HepG2 (cell line): ENCODE results near the gene FOSL2. TPM values are rescaled to one million over a fixed set of nuclear protein-coding genes. Genes with fewer than 3 reads are reported as not detected.

ENCODE experiments used
- ATAC-seq: fragments of 200-7000 bp; cut with Tn5 transposase; 3 replicates; pipeline ENCODE4 v1.9.1; 2020; ENCODE audit warnings: mild to moderate bottlenecking, moderate library complexity
- BruUV-seq: library from RNA; stranded (reverse); fragments of 400-500 nt; replicated peaks from 2 replicates; lab custom pipeline; 2021; lab: Mats Ljungman, UMichigan
- CTCF ChIA-PET: fragments of 300-600 bp; formaldehyde crosslinking; extraction: SDS; loops from one replicate; lab custom pipeline; 2021; ENCODE audit warnings: low total read pairs, inconsistent platforms, low intra/inter-chr PET ratio; lab: Yijun Ruan, JAX
- POLR2A ChIA-PET: fragments of 350-600 bp; sonication (Branson Sonifier 250); formaldehyde crosslinking; loops from one replicate; lab custom pipeline; 2020; ENCODE audit warnings: antibody characterized with exemption, inconsistent platforms; lab: Yijun Ruan, JAX
- DNase-seq: peaks from one replicate; pipeline ENCODE4 v3.0.0-alpha.2; 2015; ENCODE audit warnings: low spot score
- FAIRE-seq: peaks from 3 replicates; lab custom pipeline; 2011; peaks lifted over from hg19 to GRCh38; lab: Jason Lieb, UNC
- H2AFZ ChIP-seq: one replicate; pipeline ENCODE4 v1.6.1; 2011; ENCODE audit warnings: low read length, inconsistent platforms
- H3K27ac ChIP-seq: fragments of 300-600 bp; 3 replicates; pipeline ENCODE4 v1.8.0; 2011; ENCODE audit warnings: mixed run types, mild to moderate bottlenecking, mixed read lengths, low read length, inconsistent platforms; ENCODE audit not compliant: insufficient read depth; ENCODE audit errors: extremely low read length
- H3K27me3 ChIP-seq, 2 experiments: fragments of 200-600 bp in 1 of 2; 2 replicates in 1 of 2; 3 replicates in 1 of 2; pipeline versions ENCODE4 v1.6.0 to v1.8.0; 2011; ENCODE audit warnings: low read length in 2 of 2, mild to moderate bottlenecking in 2 of 2, moderate library complexity in 2 of 2, inconsistent platforms in 1 of 2; ENCODE audit not compliant: insufficient read depth in 2 of 2, control insufficient read depth in 1 of 2
- H3K36me3 ChIP-seq, 2 experiments: fragments of 200-600 bp in 1 of 2; replicated peaks in 1 of 2; 2 replicates in 1 of 2; 3 replicates in 1 of 2; pipeline versions ENCODE4 v1.5.1 to v1.8.0; 2011; ENCODE audit warnings: low read length in 2 of 2, inconsistent platforms in 1 of 2; ENCODE audit not compliant: insufficient read depth in 2 of 2, control insufficient read depth in 1 of 2
- H3K4me1 ChIP-seq: 2 replicates; pipeline ENCODE4 v1.5.1; 2012; ENCODE audit warnings: low read length, inconsistent platforms; ENCODE audit not compliant: insufficient read depth
- H3K4me2 ChIP-seq: 2 replicates; pipeline ENCODE4 v1.6.0; 2011; ENCODE audit warnings: low read depth, low read length, inconsistent platforms
- H3K4me3 ChIP-seq, 3 experiments: fragments of 200-600 bp in 1 of 3; sonication (generic), shearing (Covaris generic) in 1 of 3; replicated peaks in 1 of 3; 2 replicates each; pipeline ENCODE4 v1.5.1; 2011 to 2016; ENCODE audit warnings: low read length in 3 of 3, inconsistent platforms in 2 of 3, low read depth in 2 of 3, mild to moderate bottlenecking in 2 of 3, control low read depth in 1 of 3, mixed read lengths in 1 of 3; ENCODE audit not compliant: insufficient read depth in 1 of 3
- H3K79me2 ChIP-seq: one replicate; pipeline ENCODE4 v1.6.1; 2011; ENCODE audit warnings: low read length, inconsistent platforms; ENCODE audit not compliant: insufficient read depth
- H3K9ac ChIP-seq: 2 replicates; pipeline ENCODE4 v1.6.0; 2011; ENCODE audit warnings: mild to moderate bottlenecking, low read depth, low read length, inconsistent platforms; ENCODE audit not compliant: insufficient read depth
- H3K9me3 ChIP-seq: 2 replicates; pipeline ENCODE4 v1.5.1; 2012; ENCODE audit warnings: mild to moderate bottlenecking, low read length
- H4K20me1 ChIP-seq: 2 replicates; pipeline ENCODE4 v1.6.0; 2011; ENCODE audit warnings: inconsistent platforms, mild to moderate bottlenecking, low read length, moderate library complexity; ENCODE audit not compliant: insufficient read depth
- BCL6 ChIP-seq: IDR thresholded peaks from 2 replicates; pipeline ENCODE4 v1.6.1; 2016; ENCODE audit warnings: missing genetic modification reagents, missing compliant biosample characterization
- FOXA3 ChIP-seq: IDR thresholded peaks from 2 replicates; pipeline ENCODE4 v1.6.1; 2016; ENCODE audit warnings: missing genetic modification reagents, missing compliant biosample characterization
- HOXA3 ChIP-seq: sonication (generic); formaldehyde crosslinking; IDR thresholded peaks from 2 replicates; pipeline ENCODE4 v1.5.0; 2020; ENCODE audit warnings: missing genetic modification reagents
- MXI1 ChIP-seq: IDR thresholded peaks from 3 replicates; pipeline ENCODE4 v1.6.1; 2012; ENCODE audit warnings: low read depth, low read length, inconsistent platforms, borderline replicate concordance
- NR2F2 ChIP-seq: IDR thresholded peaks from 2 replicates; pipeline ENCODE4 v1.6.1; 2012; ENCODE audit warnings: low read depth, inconsistent platforms, borderline replicate concordance
- PAF1 ChIP-seq: IDR thresholded peaks from 2 replicates; pipeline ENCODE4 v1.6.1; 2016; ENCODE audit warnings: missing genetic modification reagents, missing compliant biosample characterization
- ZNF143 ChIP-seq: sonication (generic); formaldehyde crosslinking; IDR thresholded peaks from 2 replicates; pipeline ENCODE4 v1.4.0; 2020; ENCODE audit warnings: missing genetic modification reagents
- ZNF33A ChIP-seq: sonication (generic); formaldehyde crosslinking; IDR thresholded peaks from 2 replicates; pipeline ENCODE4 v1.5.1; 2020; ENCODE audit warnings: missing genetic modification reagents, mild to moderate bottlenecking, moderate library complexity, borderline replicate concordance
- ZNF780A ChIP-seq: sonication (generic); formaldehyde crosslinking; IDR thresholded peaks from 2 replicates; pipeline ENCODE4 v1.8.0; 2022; ENCODE audit warnings: mild to moderate bottlenecking, missing genetic modification reagents, moderate library complexity
- WGBS: methylation state at CpG from one replicate; pipeline ENCODE4 v1.1.6; 2017; ENCODE audit warnings: low lambda C conversion rate; 5-methylcytosine and 5-hydroxymethylcytosine counted together
- in situ Hi-C: cut with HindIII; loops from 2 replicates; pipeline ENCODE4 v1.10.0; 2017; ENCODE audit warnings: low pct_unique_long_range_greater_than_20kb; ENCODE audit not compliant: extremely low pct_ligation_motif_present
- intact Hi-C: fragments of 100-400 bp; cut with micrococcal nuclease; formaldehyde crosslinking; loops from one replicate; pipeline ENCODE4 v1.10.0; 2022; ENCODE audit not compliant: unreplicated experiment
- polyA plus RNA-seq, 8 experiments: library from polyadenylated mRNA; depleted of rRNA in 3 of 8; stranded (reverse) in 7 of 8; unstranded in 1 of 8; fragments of >200 nt; fragmentation: Illumina TruSeq in 4 of 8; extraction: Trizol in 4 of 8; gene quantifications; 2 replicates each; pipeline versions ENCODE4 v1.2.1 to v1.2.3, GENCODE V29; 2011 to 2016; ENCODE audit warnings: low read depth in 4 of 8, missing spikeins in 1 of 8, mixed read lengths in 1 of 8; ENCODE audit not compliant: insufficient read depth in 1 of 8
- total RNA-seq, 5 experiments: library from RNA; depleted of rRNA; stranded (reverse); fragments of >200 nt; fragmentation: Illumina TruSeq; extraction: Trizol; gene quantifications; 2 replicates each; pipeline ENCODE4 v1.2.3, GENCODE V29; 2016; ENCODE audit warnings: low read depth in 1 of 5
- TF ChIP-seq, protein P1 (sequence below): sonication (generic); formaldehyde crosslinking; IDR thresholded peaks from 2 replicates; pipeline ENCODE4 v1.4.0; 2020; ENCODE audit warnings: missing genetic modification reagents
- TF ChIP-seq, protein P2 (sequence below): sonication (generic); formaldehyde crosslinking; IDR thresholded peaks from 2 replicates; pipeline ENCODE4 v1.9.0; 2022; ENCODE audit warnings: low read depth, missing genetic modification reagents

The FOSL2 gene
- total and polyA plus RNA-seq, 2 of the 13 experiments (the other 11 are each of a cell fraction or from before 2014, with no cell fraction given): 3.4 to 18.1 TPM

DNA sequence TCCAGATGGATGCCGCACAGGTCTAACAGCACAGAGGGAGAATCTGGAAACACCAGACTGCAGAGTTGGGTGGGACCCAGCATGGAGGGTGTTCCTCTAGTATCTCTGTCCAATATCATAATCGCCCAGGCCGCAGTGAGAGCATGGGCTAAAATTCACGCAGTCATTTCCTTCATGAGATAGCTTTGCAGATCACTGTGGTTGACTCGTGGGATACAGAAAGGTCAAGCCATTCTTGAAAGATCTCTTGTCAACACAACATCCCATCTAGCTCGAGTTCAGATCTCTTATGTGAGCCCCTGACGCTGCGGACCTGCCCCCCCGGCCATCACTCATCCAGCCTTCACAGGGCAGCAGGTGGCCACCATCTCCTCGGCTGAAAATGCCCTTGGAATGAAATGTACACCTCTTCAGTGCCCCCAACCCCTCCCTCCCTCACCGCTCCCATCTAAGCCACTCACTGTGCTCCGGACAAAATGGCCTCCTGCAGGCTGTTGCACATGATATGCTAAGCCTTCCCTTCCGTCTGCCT, 45.9 kb downstream of the FOSL2 start:
- H3K4me1 ChIP-seq: peaks cover 43% of the 10 kb centered on the region
- no peak overlapping the region for H3K9ac ChIP-seq
- H3K9me3 ChIP-seq: 0 out of 2 replicates have a peak, but pooled peaks cover under 1% of the 10 kb centered on the region
- ChIA-PET POLR2A (interaction anchor here (1.8 kb wide), 1 partner anchor 8 kb away, joined by 5 read pairs; no protein-coding TSS in a partner anchor), CTCF (no interaction called here)
- ATAC-seq: no peak
- TF ChIP-seq PAF1 (no peak), HOXA3 (CRISPR knock-in tag) (no peak), ZNF780A (no peak), BCL6 (CRISPR knock-in tag) (no peak), FOXA3 (no peak), ZNF33A (CRISPR knock-in tag) (no peak), MXI1 (no peak), NR2F2 (no peak), ZNF143 (CRISPR knock-in tag) (no peak)
- TF ChIP-seq, protein P1, sequence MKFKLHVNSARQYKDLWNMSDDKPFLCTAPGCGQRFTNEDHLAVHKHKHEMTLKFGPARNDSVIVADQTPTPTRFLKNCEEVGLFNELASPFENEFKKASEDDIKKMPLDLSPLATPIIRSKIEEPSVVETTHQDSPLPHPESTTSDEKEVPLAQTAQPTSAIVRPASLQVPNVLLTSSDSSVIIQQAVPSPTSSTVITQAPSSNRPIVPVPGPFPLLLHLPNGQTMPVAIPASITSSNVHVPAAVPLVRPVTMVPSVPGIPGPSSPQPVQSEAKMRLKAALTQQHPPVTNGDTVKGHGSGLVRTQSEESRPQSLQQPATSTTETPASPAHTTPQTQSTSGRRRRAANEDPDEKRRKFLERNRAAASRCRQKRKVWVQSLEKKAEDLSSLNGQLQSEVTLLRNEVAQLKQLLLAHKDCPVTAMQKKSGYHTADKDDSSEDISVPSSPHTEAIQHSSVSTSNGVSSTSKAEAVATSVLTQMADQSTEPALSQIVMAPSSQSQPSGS (CRISPR knock-in tag): no peak
- TF ChIP-seq, protein P2, sequence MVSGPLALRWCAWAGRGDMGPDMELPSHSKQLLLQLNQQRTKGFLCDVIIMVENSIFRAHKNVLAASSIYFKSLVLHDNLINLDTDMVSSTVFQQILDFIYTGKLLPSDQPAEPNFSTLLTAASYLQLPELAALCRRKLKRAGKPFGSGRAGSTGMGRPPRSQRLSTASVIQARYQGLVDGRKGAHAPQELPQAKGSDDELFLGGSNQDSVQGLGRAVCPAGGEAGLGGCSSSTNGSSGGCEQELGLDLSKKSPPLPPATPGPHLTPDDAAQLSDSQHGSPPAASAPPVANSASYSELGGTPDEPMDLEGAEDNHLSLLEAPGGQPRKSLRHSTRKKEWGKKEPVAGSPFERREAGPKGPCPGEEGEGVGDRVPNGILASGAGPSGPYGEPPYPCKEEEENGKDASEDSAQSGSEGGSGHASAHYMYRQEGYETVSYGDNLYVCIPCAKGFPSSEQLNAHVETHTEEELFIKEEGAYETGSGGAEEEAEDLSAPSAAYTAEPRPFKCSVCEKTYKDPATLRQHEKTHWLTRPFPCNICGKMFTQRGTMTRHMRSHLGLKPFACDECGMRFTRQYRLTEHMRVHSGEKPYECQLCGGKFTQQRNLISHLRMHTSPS (CRISPR knock-in tag): no peak
- H4K20me1 ChIP-seq: no peaks in the 10 kb centered on the region
- H3K36me3 ChIP-seq: no peaks in the 10 kb centered on the region
- DNase-seq: no peak
- intact Hi-C loops (no loop called here), in situ Hi-C loops (no loop called here)
- no TSS peak for BruUV-seq
- no peak overlapping the region for H3K4me2 ChIP-seq
- no peaks in the 10 kb centered on the region for H3K79me2 ChIP-seq
- no peak overlapping the region for H2AFZ ChIP-seq
- H3K27me3 ChIP-seq: 0 out of 5 replicates have a peak, but pooled peaks cover 0 to 1% of the 10 kb centered on the region in 2 experiments
- H3K27ac ChIP-seq: no peak overlapping the region
- no peak overlapping the region for H3K4me3 ChIP-seq
- FAIRE-seq: no peak
- 78% methylated on average over 10 of the region's 13 CpGs for WGBS
